ENCODE results near the gene ASTN2.
A peak's percentile ranks its signal among the peaks of the same experiment; 100 is the strongest.

The ASTN2 gene

DNA sequence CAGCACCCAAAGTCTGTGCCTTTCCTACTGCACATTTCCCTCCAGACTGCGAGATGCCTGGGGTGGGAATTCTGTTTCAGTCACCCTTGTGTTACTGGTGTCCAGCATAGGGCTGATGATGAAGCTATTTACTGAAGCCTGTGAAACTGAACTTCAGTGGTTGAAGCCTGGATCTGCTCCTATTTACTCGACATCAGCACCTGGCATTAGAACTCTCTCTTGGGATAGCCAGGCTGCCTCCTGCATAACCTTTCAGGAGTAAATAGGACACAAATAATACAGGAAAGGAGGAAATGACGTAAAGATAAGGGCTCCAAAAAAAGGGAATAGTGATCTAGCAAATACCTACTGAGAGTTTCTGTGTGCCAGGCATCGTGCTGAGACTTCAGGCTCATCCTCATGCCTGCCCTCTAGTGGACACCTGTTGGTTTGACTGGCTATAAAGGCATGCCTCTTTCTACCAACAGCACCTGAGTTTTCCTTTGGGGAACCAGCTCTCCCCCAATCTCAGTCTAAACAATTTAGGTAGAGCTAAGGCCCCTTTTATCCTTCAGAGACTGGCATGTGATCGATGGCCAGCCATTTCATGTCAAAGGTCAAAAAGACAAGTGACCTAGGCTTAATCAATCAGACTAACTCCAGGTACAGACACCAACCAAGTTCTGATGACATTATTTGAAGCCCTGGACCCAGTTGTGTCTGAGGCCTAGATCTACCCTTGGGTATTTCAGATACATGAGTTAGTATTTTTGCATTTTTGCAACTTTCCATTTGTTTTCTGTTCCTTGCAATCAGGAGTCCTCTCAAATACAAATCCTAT, 919.8 kb downstream of the ASTN2 start:
- Histone ChIP-seq H3K9me3 (no peaks in the 10 kb centered on the region), H3K27ac (no peak overlapping the region), H3K36me3 (no peaks in the 10 kb centered on the region), H3K27me3 (no peaks in the 10 kb centered on the region), H3K4me3 (no peak overlapping the region), H3K4me1 (no peaks in the 10 kb centered on the region)
- DNase-seq = no peak
- intact Hi-C loops (cut with DNase I; ENCODE audit: low total_unique reads) = loop anchor here (10.0 kb wide), 1 partner anchor 340 kb away; the partner anchor contains the start of gene PAPPA
- TF ChIP-seq, protein P1, sequence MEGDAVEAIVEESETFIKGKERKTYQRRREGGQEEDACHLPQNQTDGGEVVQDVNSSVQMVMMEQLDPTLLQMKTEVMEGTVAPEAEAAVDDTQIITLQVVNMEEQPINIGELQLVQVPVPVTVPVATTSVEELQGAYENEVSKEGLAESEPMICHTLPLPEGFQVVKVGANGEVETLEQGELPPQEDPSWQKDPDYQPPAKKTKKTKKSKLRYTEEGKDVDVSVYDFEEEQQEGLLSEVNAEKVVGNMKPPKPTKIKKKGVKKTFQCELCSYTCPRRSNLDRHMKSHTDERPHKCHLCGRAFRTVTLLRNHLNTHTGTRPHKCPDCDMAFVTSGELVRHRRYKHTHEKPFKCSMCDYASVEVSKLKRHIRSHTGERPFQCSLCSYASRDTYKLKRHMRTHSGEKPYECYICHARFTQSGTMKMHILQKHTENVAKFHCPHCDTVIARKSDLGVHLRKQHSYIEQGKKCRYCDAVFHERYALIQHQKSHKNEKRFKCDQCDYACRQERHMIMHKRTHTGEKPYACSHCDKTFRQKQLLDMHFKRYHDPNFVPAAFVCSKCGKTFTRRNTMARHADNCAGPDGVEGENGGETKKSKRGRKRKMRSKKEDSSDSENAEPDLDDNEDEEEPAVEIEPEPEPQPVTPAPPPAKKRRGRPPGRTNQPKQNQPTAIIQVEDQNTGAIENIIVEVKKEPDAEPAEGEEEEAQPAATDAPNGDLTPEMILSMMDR (IDR thresholded peaks at IDR 0.05) = peak; percentile 52 to 62

DNA sequence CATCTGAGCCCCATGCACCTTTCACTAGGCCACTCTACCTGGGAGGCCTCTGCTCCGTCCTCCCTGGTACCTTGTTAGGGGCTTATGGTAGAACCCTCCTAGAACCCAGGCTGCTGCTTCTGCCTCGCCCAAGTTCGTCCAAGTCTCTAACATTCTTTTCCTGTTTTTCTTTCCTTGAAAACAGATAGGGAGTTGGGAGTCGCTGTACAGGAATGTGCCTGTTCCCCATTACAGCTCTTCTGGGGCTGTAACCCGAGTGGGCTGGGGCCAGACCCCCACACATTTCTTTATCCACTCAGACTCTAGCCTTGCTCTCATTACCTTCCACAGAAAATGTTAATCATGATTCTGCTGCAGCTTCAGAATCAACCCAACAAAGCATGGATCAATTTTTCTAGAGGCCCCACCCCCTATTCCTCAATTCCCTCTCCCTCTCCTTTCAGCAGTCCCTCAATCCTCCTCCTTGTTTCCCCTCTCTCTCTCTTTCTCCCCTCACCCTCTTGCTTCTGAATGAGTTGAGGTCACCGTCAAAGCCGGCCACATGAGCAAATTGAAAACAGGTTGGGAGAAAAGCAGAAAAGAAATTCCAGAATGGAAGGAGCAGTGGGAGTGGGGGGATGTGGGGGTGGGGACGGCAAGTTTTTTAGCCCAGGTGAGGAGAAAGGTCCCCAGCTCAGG, 921.5 kb downstream of the ASTN2 start:
- Histone ChIP-seq H3K36me3 (no peaks in the 10 kb centered on the region), H3K4me1 (no peaks in the 10 kb centered on the region), H3K4me3 (no peak overlapping the region), H3K27me3 (no peaks in the 10 kb centered on the region), H3K9me3 (no peaks in the 10 kb centered on the region), H3K27ac (no peak overlapping the region)
- TF ChIP-seq, protein P1 (IDR thresholded peaks at IDR 0.05) = no peak
- intact Hi-C loops (cut with DNase I; ENCODE audit: low total_unique reads) = loop anchor here (10.0 kb wide), 1 partner anchor 339 kb away; the partner anchor contains the start of gene PAPPA
- no peak for DNase-seq

DNA sequence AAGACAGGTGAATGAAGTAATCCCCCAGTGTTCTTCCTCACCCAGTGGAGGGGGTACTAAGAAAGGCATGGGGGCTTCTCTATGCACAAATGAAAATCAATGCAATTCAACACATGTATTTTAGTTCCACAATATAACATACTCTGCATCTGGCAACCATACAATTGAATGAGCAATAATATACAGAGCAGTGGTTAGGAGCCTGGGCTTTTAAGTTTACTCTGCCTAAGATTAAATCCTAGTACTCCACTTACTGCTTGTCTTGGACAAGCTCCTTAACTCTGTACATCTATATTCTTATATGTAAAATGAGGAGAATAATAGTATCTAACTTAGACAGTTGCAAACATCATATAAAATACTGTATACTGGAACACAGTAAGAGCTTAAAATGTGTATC, 923.2 kb downstream of the ASTN2 start:
- Histone ChIP-seq H3K27me3 (no peaks in the 10 kb centered on the region), H3K27ac (no peak overlapping the region), H3K4me1 (no peaks in the 10 kb centered on the region), H3K9me3 (no peaks in the 10 kb centered on the region), H3K4me3 (no peak overlapping the region), H3K36me3 (no peaks in the 10 kb centered on the region)
- TF ChIP-seq, protein P1 (IDR thresholded peaks at IDR 0.05) = no peak
- intact Hi-C loops (cut with DNase I; ENCODE audit: low total_unique reads) = loop anchor here (10.0 kb wide), 1 partner anchor 337 kb away; the partner anchor contains the start of gene PAPPA
- DNase-seq = no peak

DNA sequence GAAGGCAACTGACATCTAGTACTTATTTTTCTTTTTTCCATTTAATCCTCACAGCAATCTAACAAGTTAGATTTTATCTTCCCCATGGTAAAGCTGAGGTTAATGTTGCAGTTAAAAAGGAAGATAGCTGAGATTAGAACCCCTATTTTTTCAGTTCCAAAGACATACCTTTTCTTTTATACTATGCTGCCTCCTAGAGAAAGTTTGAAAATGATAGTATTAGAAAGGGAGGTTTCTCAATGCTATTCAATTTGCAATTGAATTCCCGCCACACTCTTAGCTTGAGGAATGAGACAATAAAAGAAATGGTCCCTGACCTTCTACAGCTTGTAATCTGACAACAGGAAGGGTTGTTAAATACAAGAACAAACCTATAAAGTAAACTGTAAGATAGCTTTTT, 923.6 kb downstream of the ASTN2 start:
- Histone ChIP-seq H3K4me3 (no peak overlapping the region), H3K4me1 (no peaks in the 10 kb centered on the region), H3K9me3 (no peaks in the 10 kb centered on the region), H3K27me3 (no peaks in the 10 kb centered on the region), H3K27ac (no peak overlapping the region), H3K36me3 (no peaks in the 10 kb centered on the region)
- intact Hi-C loops (cut with DNase I; ENCODE audit: low total_unique reads) = loop anchor here (10.0 kb wide), 1 partner anchor 336 kb away; the partner anchor contains the start of gene PAPPA
- DNase-seq = no peak
- TF ChIP-seq, protein P1 (IDR thresholded peaks at IDR 0.05) = no peak

DNA sequence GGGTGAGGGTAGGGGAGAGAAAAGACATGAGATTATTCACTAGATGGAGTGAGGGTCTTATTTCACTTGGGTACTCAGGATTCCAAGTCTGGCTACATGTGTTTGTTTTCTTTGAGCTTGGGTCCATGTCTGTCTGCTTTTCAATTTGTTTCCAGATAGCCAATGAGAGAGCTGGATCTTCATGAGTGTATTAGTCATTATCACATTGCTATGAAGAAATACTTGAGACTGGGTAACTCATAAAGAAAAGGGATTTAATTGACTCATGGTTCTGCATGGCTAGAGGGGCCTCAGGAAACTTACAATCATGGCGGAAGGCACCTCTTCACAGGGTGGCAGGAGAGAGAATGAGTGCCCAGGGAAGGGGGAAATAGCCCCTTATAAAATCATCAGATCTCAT, 924.5 kb downstream of the ASTN2 start:
- no peak for DNase-seq
- intact Hi-C loops (cut with DNase I; ENCODE audit: low total_unique reads) = loop anchor here (10.0 kb wide), 1 partner anchor 336 kb away; the partner anchor contains the start of gene PAPPA
- H3K9me3 ChIP-seq = no peaks in the 10 kb centered on the region
- H3K4me3 ChIP-seq = no peak overlapping the region
- no peaks in the 10 kb centered on the region for H3K4me1 ChIP-seq
- no peak overlapping the region for H3K27ac ChIP-seq
- H3K27me3 ChIP-seq = no peaks in the 10 kb centered on the region
- TF ChIP-seq, protein P1 (IDR thresholded peaks at IDR 0.05) = no peak
- H3K36me3 ChIP-seq = no peaks in the 10 kb centered on the region
